Retina (tissue), 1 donor: ENCODE results near the gene KCNK15.
A peak's percentile ranks its signal among the peaks of the same experiment; 100 is the strongest.
"Not testable (repeated sequence)": the region's sequence is repeated elsewhere in the genome, so short reads cannot be mapped to it uniquely, and the experiment has no call there.

Experiments used
- DNase-seq: peaks from one replicate; pipeline ENCODE4 v3.0.0-alpha.2; 2016

The KCNK15 gene

DNA sequence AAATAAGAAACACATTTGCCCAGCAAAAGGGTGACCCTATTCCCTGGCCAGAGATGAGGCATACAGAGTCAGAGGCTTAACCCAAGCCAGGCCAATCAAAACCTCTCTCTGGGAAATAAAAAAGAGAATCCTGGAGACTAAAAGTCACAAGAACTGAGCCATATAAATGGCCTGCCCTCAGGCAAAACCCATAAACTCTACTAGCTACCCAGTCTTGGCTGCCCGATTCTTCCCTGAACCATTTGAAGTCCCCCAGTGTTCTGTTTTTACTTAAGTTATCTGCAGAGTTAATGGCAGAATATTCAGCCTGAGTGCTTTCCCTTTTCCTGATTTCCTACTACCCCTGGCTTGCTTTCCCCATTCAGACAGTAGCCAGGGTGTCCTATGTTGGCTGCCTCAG is 13.9 kb downstream of the KCNK15 start:
- DNase-seq: no peak

DNA sequence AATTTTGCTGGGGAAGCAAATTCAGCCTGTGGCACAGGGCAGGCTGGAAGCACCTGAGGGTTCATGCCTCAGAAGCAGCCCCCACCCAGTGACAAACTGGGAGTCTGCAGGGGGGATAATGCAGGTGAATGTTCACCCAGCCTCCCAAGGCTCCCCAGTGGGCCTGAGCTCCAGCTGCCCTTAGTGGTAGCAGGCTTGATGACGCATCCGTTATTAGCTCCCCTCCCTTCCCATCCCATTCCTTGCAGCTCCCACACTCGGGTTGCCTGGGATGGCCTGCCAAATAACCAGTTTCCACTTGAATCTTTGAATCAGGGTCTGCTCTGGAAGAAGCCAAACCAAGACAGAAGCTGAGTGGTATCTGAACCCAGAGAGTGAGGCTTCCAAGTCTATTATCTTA is 15.8 kb downstream of the KCNK15 start:
- DNase-seq: no peak

DNA sequence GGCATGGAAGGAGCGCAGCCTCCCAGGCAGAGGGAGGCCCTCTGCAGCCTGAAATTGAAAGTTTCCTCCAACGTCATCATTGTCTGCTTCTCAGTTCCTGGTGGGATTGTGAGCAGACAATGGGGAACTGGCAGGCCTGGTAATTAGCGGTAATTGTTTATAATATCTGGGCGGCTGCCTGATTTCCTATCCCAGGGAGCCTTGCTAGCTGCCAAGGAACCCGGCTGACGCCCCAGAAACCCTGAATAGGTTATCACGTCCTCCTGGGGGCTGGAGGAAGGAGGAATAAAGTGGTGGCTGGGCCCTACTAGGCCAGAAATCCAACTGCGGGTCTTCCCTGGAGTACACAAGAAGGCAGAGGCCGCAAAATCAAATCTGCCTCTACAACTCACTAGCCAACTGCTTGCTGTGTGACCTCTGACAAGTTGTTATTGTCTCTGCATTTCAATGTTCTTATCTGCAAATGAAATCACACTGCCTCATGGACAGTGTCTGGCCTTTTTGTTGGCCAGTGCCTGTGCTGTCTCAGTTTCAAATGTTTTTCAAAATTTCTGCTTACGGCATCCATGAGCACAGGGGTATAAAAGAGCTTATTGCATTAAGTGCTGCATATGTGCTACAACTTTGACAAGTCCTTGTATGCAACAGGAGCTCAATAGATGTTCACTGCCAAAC is 16.9 kb downstream of the KCNK15 start:
- DNase-seq: peak; percentile 85

DNA sequence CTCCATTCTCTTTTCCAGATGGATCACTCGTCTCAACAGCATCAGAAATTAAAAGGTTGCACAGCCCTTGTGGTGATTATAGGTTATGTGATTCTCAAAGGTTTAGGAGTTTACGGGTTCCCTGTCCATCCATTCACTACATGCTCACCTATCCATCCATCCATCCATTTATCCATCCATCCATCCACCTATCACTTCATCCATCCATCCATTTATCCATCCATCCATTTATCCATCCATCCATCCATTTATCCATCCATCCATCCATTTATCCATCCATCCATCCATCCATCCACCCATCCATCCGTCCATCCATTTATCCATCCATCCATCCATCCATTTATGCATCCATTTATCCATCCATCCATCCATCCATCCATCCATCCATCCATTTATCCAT is 18.1 kb downstream of the KCNK15 start:
- DNase-seq: not testable (repeated sequence)

DNA sequence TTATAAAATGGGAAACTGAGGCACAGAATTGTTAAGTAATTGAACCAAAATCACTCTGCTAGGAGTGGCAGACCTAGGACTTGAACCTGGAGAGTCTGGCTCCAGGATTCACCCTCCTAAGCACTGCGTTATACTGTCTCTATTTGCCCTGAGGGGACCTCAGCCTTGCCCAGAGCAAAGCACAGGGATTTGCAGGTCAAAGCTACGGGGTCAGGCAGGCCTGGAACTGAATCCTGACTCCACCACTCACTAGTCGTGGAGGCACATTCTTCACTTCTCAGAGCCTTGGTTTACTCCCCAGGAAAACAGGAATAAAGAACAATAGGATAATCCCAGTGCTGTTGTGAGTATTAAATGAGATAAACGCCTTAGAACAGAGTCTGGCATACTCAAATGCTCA is 19.4 kb downstream of the KCNK15 start:
- DNase-seq: no peak

DNA sequence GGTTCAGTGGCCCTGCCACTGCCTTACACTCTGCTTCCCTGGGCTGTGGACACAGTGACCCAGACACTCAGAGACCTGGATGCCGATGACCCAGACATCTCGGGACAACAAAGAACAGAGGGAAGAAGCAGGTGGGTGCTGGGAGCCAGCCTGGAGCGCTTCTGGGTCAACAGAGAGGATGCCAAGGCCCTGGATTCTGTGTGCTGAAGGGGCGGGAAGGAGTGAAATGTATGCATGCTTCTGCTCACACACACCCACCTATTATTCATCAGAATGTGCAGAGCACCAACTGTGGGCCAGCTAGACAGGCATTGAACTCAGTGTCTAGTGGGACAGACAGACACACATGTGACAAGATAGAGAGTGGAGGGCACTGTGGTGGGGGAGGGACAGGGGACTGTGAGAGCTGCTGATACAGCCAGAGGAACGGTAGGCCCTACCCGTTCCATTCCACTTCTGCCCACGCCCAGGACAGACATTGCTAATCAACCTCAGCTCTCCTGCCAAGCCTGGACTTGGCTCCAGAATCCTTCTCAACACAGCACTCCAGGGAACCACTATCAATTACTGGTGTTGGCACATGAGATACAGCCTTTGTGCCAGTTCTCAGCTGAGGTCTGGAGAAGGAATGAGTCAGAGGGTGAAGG is 20.2 kb downstream of the KCNK15 start:
- DNase-seq: no peak

DNA sequence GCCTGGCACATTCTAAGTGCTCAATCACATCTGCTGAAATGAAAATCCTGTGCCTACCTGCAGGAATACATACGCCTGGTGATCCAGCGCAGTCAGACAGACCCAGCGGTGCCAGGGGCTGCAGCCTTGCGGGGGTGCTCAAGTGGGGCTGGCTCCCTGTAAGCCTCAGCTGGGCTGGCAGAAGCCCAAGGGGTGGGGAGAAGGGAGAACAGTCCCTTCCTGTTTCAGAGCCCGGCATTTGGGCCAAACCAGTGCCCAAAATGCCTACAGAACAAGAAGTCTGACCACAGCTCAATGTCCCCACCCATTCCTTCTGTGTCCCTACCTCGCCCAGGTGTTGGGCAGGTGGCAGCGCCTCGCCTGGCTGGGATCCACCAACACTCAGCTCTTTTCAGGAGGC is 22.6 kb downstream of the KCNK15 start:
- DNase-seq: no peak

DNA sequence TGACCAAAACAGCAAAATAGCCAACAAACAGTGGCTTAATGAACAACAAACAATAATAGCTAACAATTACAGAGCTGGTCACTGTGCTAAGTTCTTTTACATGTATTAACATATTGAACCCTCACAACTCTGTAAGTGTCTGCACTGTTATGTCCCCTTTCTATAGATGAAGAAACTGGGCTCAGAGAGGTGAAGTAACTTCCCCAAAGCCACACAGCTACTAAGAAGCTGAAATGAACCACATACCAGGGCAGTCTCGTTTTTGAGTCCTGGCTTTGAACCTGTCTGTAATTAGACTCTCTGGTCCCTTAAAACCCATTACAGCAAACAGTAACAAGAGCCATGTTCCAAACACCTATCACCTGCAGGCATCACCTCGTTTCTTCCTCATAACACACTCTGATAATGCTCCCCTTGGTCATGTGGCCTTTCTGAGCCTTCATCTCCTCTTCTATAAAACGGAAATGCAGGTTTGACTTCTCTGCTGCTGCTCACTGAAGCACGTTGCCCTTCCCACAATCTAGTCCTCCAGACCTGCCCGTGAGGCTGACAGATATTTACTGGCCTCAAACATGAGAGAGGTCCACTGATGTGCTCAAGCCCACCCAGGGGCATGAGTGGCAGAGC is 23.3 kb downstream of the KCNK15 start:
- DNase-seq: no peak

DNA sequence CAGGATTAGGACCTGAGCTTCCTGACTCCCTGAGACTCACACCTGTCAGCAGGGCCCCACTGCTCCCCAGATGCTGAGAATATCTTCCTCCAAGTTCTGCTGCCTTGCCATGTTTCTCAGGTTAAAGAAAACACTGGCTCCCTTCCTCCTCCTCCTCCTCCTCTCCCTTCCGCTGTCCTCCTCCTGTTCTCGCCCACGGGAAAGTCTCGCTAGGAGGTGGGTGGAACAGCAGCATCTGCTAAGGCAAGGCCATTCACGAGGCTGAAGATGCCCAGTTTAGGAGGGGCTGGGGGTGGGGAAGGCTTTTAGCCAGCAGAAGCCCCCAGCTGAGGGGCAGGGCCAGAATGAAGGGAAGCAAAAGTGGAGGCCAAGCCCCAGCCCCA is 23.8 kb downstream of the KCNK15 start:
- no peak for DNase-seq

DNA sequence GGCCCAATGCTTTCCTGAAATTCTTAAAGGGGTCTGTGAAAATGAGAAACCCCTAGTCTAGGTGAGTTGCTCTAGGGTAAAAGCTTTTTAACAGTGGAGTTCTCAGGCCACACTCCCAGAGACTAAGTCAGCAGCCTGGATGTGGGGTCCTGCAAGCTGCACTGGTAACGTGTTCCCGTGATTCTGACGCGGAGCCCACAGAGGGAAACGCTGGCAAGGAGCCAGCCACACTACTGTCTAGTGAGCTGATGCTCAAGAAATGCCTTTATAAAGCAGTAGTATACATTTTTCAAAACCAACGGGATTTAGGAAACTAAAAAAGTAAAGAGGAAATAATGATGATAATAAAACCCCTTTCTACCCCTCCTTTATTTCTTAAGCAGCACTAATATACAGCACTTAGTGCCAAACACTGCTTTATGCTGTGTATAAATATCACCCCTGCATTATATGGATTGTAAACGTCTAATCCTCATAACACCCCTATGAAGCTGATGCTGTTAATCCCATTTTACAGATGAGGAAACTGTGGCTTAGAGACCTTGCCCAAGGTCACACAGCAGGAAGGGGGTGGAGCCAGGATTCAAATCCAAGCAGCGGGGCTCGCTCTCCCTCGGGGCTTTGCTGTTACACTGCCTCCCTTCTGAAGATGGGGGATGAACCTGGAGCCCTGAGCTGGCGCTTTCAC is 25.0 kb downstream of the KCNK15 start:
- no peak for DNase-seq

DNA sequence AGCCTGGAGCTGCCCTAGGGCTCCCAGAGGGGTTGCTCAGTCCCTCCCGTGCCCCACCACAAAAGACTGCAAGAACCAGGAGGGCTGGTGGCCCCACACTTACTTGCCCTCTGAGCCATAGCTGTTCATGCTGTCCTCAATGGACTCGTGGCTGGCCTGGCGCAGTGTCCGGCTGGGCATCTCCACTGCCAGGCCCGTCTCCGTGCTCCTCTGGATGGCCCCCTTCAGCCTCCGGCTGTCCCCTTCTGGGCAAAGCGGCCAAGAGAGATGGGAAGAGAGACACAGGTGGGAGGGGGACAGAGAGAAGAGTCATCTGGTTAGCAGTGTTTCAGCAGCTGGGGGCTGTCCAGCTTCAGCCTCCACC is 25.5 kb downstream of the KCNK15 start:
- DNase-seq: no peak

DNA sequence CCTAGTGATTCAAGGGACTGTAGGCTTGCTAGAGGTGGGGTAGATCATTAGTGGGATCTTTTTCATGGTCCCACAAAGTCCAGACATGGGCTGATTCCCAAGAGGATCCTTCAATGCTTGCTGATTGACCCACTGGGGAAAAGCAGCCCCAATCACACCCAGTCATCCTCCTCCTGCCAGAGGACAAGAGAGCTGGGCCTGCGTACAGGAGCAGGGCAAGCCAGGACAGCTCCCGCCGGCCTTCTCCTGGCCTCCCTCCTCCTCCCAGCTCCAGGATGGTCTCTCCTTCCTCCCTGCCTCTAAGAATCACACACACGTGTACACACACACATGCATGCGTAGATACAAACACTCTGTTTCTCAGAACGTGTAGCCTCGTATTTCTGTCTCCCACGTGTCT is 27.0 kb downstream of the KCNK15 start:
- DNase-seq: no peak

DNA sequence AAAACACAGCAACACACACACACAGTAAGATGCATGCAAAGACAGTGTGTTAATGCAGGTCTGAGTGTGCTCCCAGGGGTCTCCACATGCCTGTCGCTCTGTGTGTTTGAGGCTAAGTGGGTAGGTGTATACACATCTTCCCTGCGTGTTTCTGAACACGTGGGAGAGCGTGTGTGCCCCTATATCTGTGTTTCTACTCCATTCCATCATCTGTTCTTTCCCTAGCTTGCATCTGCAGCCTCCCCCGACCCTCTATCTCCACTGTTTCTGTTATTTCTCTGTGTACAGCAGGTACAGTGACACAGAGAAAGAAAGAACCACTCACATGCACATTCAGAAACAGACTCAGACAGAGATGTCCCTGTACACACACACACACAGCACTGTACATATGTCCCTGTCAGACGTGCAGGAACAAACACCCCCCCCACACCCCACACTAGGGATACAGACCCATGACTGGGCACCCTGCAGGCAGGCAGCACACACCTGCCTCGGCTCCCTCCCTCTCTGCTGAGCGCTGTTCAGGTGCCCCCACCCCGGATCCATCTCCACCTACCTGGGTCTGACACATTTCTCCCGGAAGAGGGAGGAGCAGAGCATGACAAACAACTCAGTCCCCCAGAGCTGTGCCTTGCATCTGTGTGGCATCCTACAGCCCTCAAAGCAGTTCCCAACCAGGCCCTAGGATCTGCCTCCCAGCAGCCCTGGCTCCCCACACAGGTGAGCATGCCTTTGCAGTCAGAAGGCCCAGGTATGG is 27.6 kb downstream of the KCNK15 start:
- DNase-seq: no peak

DNA sequence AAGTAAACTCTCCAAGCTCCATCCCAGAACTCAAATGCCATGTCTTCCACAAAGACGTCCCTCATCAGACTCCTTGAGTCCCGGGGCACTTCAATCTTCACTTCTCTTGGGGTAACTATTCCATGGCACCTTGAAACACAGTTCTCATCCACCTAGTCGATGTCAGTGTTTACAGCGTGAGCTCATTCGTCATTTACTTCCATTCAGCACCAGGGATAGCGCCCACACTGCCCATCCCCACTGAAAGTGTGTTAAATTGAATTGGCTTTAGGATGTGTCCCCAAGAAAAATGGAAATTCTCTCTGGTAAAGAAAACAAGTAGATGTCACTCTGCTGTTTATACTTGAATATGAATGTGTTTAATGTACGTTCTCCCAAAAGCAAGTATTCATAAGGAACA is 31.3 kb downstream of the KCNK15 start:
- DNase-seq: no peak

DNA sequence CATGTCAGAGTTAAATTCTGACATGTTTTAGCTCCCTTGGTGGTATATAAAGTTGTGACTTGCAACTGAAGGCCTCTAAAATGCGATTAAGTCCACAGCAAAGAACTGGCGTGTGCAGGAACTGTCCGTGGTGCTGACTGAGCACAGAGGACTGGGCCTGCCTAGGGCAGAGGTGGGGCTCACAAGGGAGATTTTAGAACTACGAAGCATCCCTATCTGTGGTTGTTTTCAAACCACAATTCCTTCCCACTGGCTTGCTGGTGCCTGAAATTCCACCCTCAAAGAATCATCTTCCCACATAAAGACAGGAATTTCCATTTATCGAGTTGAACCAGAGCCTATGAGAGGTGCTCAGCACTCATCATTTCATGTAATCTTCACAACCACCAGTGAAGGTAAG is 34.6 kb downstream of the KCNK15 start:
- DNase-seq: peak; percentile 38

DNA sequence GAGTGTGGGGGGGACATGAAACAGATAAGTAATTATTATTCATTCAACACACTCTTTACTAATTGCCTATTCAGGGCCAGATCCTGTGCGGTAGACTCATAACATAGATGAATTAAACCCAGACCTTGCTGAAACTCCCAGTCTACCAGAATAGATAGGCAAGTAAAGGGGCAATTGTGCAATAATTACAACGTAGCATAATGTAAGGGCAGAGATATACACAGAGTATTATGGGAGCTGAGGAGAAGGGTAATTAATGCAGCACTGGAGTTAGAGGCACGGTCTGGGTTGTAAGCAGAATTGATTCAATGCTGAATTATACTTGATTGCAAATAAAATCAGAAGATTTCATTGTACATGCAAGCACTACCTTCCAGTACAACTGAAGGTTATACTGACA is 35.5 kb downstream of the KCNK15 start:
- DNase-seq: no peak

DNA sequence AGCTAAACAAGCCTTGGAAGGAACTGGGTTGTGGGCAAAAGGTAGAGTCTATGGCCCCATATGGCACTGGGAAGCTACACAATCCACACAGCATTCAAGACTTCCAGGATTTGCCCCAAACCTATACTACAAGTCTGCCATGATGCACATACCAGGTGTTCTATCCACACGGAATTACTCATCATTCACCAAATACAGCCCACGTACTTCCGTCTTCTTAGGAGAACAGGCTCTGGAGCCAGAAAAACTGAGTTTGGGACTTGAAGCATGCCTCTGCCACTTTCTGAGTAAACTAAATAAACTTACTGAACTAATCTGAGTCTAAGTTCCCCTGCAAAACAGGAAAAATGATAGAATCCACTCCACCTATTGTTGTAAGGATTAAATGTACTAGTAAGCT is 36.1 kb downstream of the KCNK15 start:
- no peak for DNase-seq

DNA sequence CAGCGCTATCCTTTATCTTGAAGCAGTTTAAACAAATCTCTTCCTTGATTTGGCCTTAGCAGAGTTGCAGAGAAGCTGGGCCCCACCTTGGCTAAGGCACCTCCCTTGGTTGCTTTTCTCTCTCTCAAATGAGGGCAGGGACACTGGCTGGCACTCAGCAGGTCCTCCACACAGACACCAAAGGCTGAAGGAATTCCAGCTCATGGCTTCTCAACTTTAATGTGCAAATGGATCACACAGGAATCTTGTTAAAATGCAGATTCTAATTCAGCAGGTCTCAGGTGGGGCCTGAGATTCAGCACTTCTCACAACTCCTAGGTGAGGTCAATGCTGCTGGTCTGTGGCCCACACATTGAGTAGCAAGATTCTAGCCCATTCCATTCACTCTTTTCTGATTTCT is 39.0 kb downstream of the KCNK15 start:
- no peak for DNase-seq

DNA sequence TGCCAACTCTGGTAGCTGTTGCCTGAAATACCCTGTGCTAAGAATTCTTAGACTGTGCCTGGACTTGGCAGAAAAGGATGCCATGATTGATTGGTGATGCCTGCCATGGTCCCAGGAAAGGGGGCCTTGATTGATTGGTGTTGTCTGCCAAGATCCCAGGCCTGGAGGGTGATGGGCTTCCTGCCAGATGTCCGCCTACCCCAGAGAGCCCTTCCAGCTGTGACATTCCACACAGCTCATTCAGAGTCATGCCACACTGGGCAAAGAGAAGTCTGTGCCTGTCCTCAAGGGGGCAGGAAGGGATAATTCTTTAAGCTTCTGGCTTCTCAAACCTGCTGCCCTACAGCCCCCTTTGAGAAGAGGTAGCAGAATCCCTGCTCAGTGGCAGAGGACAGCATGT is 40.1 kb downstream of the KCNK15 start:
- no peak for DNase-seq

DNA sequence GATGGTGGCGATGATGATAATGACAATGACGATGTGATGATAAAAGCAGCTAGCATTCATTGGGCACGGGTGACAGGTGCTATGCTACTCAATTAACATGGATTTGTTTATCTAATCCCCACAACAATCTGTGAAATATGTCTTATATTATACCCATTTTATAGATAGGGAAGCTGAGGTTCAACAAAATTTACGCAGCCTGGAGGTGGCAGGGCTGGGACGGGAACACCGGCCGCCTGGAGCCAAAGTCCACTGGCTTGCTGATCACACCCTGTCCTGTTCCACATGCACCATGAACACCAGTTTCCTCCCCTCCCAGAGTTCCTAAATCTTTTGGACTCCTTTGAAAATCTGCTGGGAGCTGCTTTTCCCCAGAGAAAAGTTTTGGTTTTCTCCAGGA is 41.6 kb downstream of the KCNK15 start:
- no peak for DNase-seq

DNA sequence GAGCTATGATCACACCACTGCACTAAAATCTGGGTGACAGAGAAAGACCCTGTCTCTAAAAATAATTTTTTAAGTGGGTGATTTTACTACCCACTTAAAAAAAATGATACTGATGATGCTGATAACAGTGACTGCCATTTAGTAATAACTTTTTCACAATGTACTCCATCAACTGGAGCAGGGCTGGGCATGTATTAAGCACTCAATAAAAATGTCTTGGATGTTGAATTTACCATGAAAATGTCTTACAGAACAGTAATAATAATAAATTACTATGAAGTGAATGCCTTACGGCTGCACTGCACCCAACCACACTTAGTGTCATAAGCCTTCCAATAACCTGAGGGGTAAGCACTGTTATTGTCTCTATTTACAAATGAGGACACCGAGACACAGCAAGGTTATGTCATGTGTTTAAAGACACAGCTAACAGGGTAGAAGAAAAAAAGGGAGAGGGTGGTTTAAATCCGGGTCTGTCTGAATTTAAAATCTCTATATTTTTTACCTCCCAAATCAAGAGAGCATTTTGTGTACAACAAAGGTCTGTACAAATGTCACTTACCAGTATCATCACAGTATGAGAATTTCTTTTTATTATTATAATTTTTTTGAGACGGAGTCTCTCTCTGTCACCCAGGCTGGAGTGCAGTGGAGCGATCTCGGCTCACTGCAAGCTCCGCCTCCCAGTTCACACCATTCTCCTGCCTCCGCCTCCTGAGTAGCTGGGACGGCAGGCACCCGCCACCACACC is 43.2 kb downstream of the KCNK15 start:
- DNase-seq: no peak

DNA sequence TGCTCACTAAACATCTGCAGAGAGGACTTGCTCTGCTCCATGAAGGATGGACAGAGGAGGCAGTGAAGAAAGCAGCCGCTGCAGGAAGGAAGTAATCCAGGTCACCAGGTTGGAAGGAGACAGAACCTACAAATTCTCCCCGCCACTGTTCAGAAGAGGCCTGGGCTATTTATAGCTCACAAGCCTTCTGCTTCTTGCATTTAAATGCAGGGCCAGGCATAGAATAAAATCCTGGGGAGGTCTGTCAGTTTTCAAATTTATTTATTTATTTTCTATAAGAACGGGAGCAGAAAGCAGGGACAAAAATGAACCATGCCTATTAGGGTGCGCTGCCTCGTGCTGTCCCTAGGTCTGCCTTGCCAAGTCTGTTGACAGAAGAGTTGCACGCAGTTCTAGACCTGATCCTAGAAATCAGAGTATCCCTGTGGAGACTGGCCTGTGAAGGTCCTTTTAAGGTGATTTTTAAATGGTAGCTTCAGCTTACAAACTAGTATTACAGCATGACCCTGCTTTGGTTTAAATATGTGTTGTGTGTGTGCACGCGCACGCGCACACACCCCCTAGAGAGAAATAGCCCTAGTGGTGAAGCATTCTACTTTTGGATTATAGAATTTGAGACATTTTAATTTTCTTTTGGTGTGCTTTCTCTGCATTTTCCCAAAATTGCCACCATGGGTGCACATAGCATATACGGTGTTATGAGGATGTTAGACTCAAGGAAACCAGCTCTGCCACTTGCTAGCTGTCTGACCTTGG is 45.2 kb downstream of the KCNK15 start:
- no peak for DNase-seq
